A673 (cell line): ENCODE results near the gene B3GALT2.

Source experiments
- EZH2 ChIP-seq: fragments of 200-600 bp; sonication (generic); IDR thresholded peaks from 2 replicates; pipeline ENCODE4 v1.6.1; 2017; ENCODE audit warnings: borderline replicate concordance, low read depth, mild to moderate bottlenecking, mixed read lengths, antibody characterized with exemption, low read length; ENCODE audit not compliant: poor library complexity, severe bottlenecking
- TF ChIP-seq, protein P1 (sequence below): fragments of 300-800, 200-600 bp; sonication (generic); conservative IDR thresholded peaks from 2 replicates; pipeline ENCODE4 v1.5.1; 2017; ENCODE audit warnings: low read depth, mild to moderate bottlenecking, antibody characterized with exemption, low read length, moderate library complexity, mixed read lengths

DNA sequence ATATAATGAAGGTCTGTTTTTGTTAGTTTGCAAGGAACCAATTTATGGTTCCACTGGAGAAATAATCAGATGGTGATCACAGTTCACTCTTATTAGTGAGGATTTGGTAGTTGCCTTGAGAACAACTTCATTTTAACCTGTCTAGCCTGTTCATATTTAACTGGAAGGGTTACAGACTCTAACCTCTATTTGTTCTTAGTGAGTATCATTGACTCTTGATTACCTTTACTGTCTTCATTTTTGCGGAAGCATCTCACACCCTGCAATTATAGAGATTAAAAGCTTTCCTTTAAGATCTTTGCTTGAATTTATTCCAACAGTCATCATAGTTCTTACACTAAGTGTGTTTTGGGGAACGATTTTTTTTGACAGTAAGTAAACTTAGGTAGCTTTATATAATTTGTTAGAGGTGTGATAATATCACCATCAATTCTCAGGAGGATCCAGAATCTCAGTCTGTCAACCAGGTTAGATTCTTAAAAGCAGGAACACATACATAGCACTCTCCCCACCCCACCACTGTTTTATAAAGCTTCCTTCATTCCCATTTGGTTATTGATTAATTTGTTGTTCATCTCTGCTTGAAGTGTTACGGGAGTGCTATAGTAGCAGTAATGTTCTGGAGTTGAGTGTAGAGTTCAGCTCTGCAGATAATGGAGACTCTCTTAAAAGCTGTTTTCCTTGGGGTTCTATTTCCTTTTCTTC, 30.1 kb downstream of the B3GALT2 start:
- TF ChIP-seq, protein P1, sequence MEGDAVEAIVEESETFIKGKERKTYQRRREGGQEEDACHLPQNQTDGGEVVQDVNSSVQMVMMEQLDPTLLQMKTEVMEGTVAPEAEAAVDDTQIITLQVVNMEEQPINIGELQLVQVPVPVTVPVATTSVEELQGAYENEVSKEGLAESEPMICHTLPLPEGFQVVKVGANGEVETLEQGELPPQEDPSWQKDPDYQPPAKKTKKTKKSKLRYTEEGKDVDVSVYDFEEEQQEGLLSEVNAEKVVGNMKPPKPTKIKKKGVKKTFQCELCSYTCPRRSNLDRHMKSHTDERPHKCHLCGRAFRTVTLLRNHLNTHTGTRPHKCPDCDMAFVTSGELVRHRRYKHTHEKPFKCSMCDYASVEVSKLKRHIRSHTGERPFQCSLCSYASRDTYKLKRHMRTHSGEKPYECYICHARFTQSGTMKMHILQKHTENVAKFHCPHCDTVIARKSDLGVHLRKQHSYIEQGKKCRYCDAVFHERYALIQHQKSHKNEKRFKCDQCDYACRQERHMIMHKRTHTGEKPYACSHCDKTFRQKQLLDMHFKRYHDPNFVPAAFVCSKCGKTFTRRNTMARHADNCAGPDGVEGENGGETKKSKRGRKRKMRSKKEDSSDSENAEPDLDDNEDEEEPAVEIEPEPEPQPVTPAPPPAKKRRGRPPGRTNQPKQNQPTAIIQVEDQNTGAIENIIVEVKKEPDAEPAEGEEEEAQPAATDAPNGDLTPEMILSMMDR: no peak
- TF ChIP-seq EZH2: no peak
